Testis (tissue), 2 donors: Measurements from ENCODE around the gene NRG2.

Source experiments
- CTCF ChIP-seq, 3 experiments: fragments of 450-650 bp in 2 of 3; fragments of 200-600 bp in 1 of 3; sonication (generic) in 1 of 3; IDR thresholded peaks; one replicate each; pipeline ENCODE4 v1.5.1; 2016 to 2019; ENCODE audit warnings: antibody characterized with exemption in 3 of 3, mild to moderate bottlenecking in 2 of 3, moderate library complexity in 1 of 3
- POLR2A ChIP-seq: fragments of 450-650 bp; IDR thresholded peaks from one replicate; pipeline ENCODE4 v1.6.1; 2017; ENCODE audit warnings: antibody characterized with exemption, mild to moderate bottlenecking, moderate library complexity

GRCh38 chr5:139951983-139952382 lies 91.1 kb downstream of the NRG2 start:
- TF ChIP-seq CTCF (IDR thresholded peaks at IDR 0.05): no peak
- TF ChIP-seq POLR2A: no peak
